Activated naive CD4-positive, alpha-beta T cell treated with anti-CD3 and anti-CD28 coated beads, Interleukin-2, amount 10 ng/mL, durations not matched to agents 7 days and 5 days (primary cell): ENCODE measurements around the gene FHDC1.

Source experiments
- CTCF ChIA-PET: fragments of 350-600 bp; sonication (Branson Sonifier 250); formaldehyde crosslinking; loops from one replicate; lab custom pipeline; 2021; ENCODE audit warnings: antibody characterized with exemption; lab: Charles Lee
- DNase-seq: peaks from one replicate; pipeline ENCODE4 v3.0.0-alpha.2; 2020
- H3K27ac Mint-ChIP-seq: one replicate; pipeline ENCODE4 v1.8.0; 2021; ENCODE audit warnings: mild to moderate bottlenecking, moderate library complexity, mixed read lengths
- H3K27me3 Mint-ChIP-seq: one replicate; pipeline ENCODE4 v1.8.0; 2021; ENCODE audit warnings: mild to moderate bottlenecking, mixed read lengths
- H3K36me3 Mint-ChIP-seq: one replicate; pipeline ENCODE4 v1.8.0; 2021; ENCODE audit warnings: mixed read lengths
- H3K4me1 Mint-ChIP-seq: one replicate; pipeline ENCODE4 v1.8.0; 2021; ENCODE audit warnings: mixed read lengths
- H3K4me3 Mint-ChIP-seq: one replicate; pipeline ENCODE4 v1.8.0; 2021; ENCODE audit warnings: mild to moderate bottlenecking, moderate library complexity, mixed read lengths
- H3K9me3 Mint-ChIP-seq: one replicate; pipeline ENCODE4 v1.8.0; 2021; ENCODE audit warnings: mixed read lengths

Gene FHDC1

GRCh38 chr4:152941411-152941810, 5.3 kb downstream of the FHDC1 start:
- H3K4me3 Mint-ChIP-seq = no peak overlapping the region
- CTCF ChIA-PET = no interaction called here
- peaks cover 12% of the 10 kb centered on the region for H3K4me1 Mint-ChIP-seq
- no peaks in the 10 kb centered on the region for H3K9me3 Mint-ChIP-seq
- H3K36me3 Mint-ChIP-seq = no peaks in the 10 kb centered on the region
- no peak overlapping the region for H3K27ac Mint-ChIP-seq
- no peak for DNase-seq
- H3K27me3 Mint-ChIP-seq = peaks cover 64% of the 10 kb centered on the region

GRCh38 chr4:152942346-152942745, 6.2 kb downstream of the FHDC1 start:
- no peaks in the 10 kb centered on the region for H3K36me3 Mint-ChIP-seq
- CTCF ChIA-PET = no interaction called here
- DNase-seq = no peak
- H3K9me3 Mint-ChIP-seq = no peaks in the 10 kb centered on the region
- no peak overlapping the region for H3K4me3 Mint-ChIP-seq
- H3K27me3 Mint-ChIP-seq = peaks cover 61% of the 10 kb centered on the region
- no peak overlapping the region for H3K27ac Mint-ChIP-seq
- peaks cover 12% of the 10 kb centered on the region for H3K4me1 Mint-ChIP-seq

GRCh38 chr4:152943672-152944071, 7.5 kb downstream of the FHDC1 start:
- H3K4me1 Mint-ChIP-seq = peaks cover 2% of the 10 kb centered on the region
- H3K27me3 Mint-ChIP-seq = peaks cover 60% of the 10 kb centered on the region
- H3K9me3 Mint-ChIP-seq = no peaks in the 10 kb centered on the region
- no peaks in the 10 kb centered on the region for H3K36me3 Mint-ChIP-seq
- H3K27ac Mint-ChIP-seq = no peak overlapping the region
- no peak overlapping the region for H3K4me3 Mint-ChIP-seq
- CTCF ChIA-PET = interaction anchor here (0.8 kb wide), 1 partner anchor 30 kb away, joined by 3 read pairs; no protein-coding TSS in a partner anchor
- no peak for DNase-seq

GRCh38 chr4:152944666-152945320, 8.7 kb downstream of the FHDC1 start:
- CTCF ChIA-PET = interaction anchor here (1.2 kb wide), 1 partner anchor 9 kb away, joined by 4 read pairs; the partner anchor contains the start of gene FHDC1
- no peak overlapping the region for H3K4me3 Mint-ChIP-seq
- DNase-seq = no peak
- no peak overlapping the region for H3K27ac Mint-ChIP-seq
- no peaks in the 10 kb centered on the region for H3K4me1 Mint-ChIP-seq
- no peaks in the 10 kb centered on the region for H3K36me3 Mint-ChIP-seq
- H3K27me3 Mint-ChIP-seq = peaks cover 53% of the 10 kb centered on the region
- no peaks in the 10 kb centered on the region for H3K9me3 Mint-ChIP-seq

- H3K27ac Mint-ChIP-seq = no peak overlapping the region
- H3K4me1 Mint-ChIP-seq = no peaks in the 10 kb centered on the region
- no peak overlapping the region for H3K4me3 Mint-ChIP-seq
- CTCF ChIA-PET = interaction anchor here (1.2 kb wide), 1 partner anchor 10 kb away, joined by 4 read pairs; the partner anchor contains the start of gene FHDC1
- peaks cover 56% of the 10 kb centered on the region for H3K27me3 Mint-ChIP-seq
- no peaks in the 10 kb centered on the region for H3K9me3 Mint-ChIP-seq
- DNase-seq = no peak
- H3K36me3 Mint-ChIP-seq = no peaks in the 10 kb centered on the region
These were observed 9.5 kb downstream of the FHDC1 start for GRCh38 chr4:152945639-152946038.

- DNase-seq = no peak
- Mint-ChIP-seq H3K4me1 (no peaks in the 10 kb centered on the region), H3K36me3 (no peaks in the 10 kb centered on the region), H3K4me3 (no peak overlapping the region), H3K27me3 (peaks cover 58% of the 10 kb centered on the region), H3K27ac (no peak overlapping the region), H3K9me3 (no peaks in the 10 kb centered on the region)
- CTCF ChIA-PET = interaction anchor here (1.2 kb wide), 1 partner anchor 11 kb away, joined by 4 read pairs; the partner anchor contains the start of gene FHDC1
These were observed 10.3 kb downstream of the FHDC1 start for GRCh38 chr4:152946446-152946845.

- CTCF ChIA-PET = no interaction called here
- H3K27me3 Mint-ChIP-seq = peaks cover 52% of the 10 kb centered on the region
- no peaks in the 10 kb centered on the region for H3K9me3 Mint-ChIP-seq
- no peaks in the 10 kb centered on the region for H3K36me3 Mint-ChIP-seq
- H3K27ac Mint-ChIP-seq = no peak overlapping the region
- no peak for DNase-seq
- no peak overlapping the region for H3K4me3 Mint-ChIP-seq
- H3K4me1 Mint-ChIP-seq = no peaks in the 10 kb centered on the region
These were observed 11.2 kb downstream of the FHDC1 start for GRCh38 chr4:152947311-152947710.

GRCh38 chr4:152949930-152950329, 13.8 kb downstream of the FHDC1 start:
- no peak overlapping the region for H3K27ac Mint-ChIP-seq
- H3K4me3 Mint-ChIP-seq = no peak overlapping the region
- CTCF ChIA-PET = no interaction called here
- H3K27me3 Mint-ChIP-seq = peaks cover 44% of the 10 kb centered on the region
- H3K9me3 Mint-ChIP-seq = no peaks in the 10 kb centered on the region
- no peaks in the 10 kb centered on the region for H3K36me3 Mint-ChIP-seq
- no peak for DNase-seq
- no peaks in the 10 kb centered on the region for H3K4me1 Mint-ChIP-seq

GRCh38 chr4:152950402-152951274, 14.5 kb downstream of the FHDC1 start:
- H3K36me3 Mint-ChIP-seq = no peaks in the 10 kb centered on the region
- H3K4me1 Mint-ChIP-seq = no peaks in the 10 kb centered on the region
- peaks cover 42% of the 10 kb centered on the region for H3K27me3 Mint-ChIP-seq
- CTCF ChIA-PET = no interaction called here
- H3K4me3 Mint-ChIP-seq = no peak overlapping the region
- no peak overlapping the region for H3K27ac Mint-ChIP-seq
- no peak for DNase-seq
- H3K9me3 Mint-ChIP-seq = no peaks in the 10 kb centered on the region

GRCh38 chr4:152951348-152951747, 15.2 kb downstream of the FHDC1 start:
- CTCF ChIA-PET = no interaction called here
- no peaks in the 10 kb centered on the region for H3K36me3 Mint-ChIP-seq
- no peak overlapping the region for H3K4me3 Mint-ChIP-seq

GRCh38 chr4:152953514-152953913, 17.4 kb downstream of the FHDC1 start:
- H3K9me3 Mint-ChIP-seq = no peaks in the 10 kb centered on the region
- H3K27ac Mint-ChIP-seq = no peak overlapping the region
- peaks cover 40% of the 10 kb centered on the region for H3K27me3 Mint-ChIP-seq
- H3K4me3 Mint-ChIP-seq = no peak overlapping the region
- DNase-seq = no peak
- H3K36me3 Mint-ChIP-seq = no peaks in the 10 kb centered on the region
- CTCF ChIA-PET = no interaction called here
- H3K4me1 Mint-ChIP-seq = no peaks in the 10 kb centered on the region

More at GRCh38 chr4:152951348-152951747, 15.2 kb downstream of the FHDC1 start:
- Mint-ChIP-seq H3K27ac (no peak overlapping the region), H3K4me1 (no peaks in the 10 kb centered on the region), H3K27me3 (peaks cover 42% of the 10 kb centered on the region), H3K9me3 (no peaks in the 10 kb centered on the region)
- DNase-seq = no peak

GRCh38 chr4:152954741-152955140, 18.6 kb downstream of the FHDC1 start:
- H3K27ac Mint-ChIP-seq = no peak overlapping the region
- no peak for DNase-seq
- CTCF ChIA-PET = no interaction called here
- no peak overlapping the region for H3K4me3 Mint-ChIP-seq
- no peaks in the 10 kb centered on the region for H3K4me1 Mint-ChIP-seq
- peaks cover 38% of the 10 kb centered on the region for H3K27me3 Mint-ChIP-seq
- H3K36me3 Mint-ChIP-seq = no peaks in the 10 kb centered on the region
- no peaks in the 10 kb centered on the region for H3K9me3 Mint-ChIP-seq

- DNase-seq = no peak
- Mint-ChIP-seq H3K27me3 (peaks cover 31% of the 10 kb centered on the region), H3K36me3 (no peaks in the 10 kb centered on the region), H3K9me3 (no peaks in the 10 kb centered on the region), H3K27ac (no peak overlapping the region), H3K4me3 (no peak overlapping the region), H3K4me1 (no peaks in the 10 kb centered on the region)
- CTCF ChIA-PET = no interaction called here
These were observed 20.0 kb downstream of the FHDC1 start for GRCh38 chr4:152956147-152956546.

- Mint-ChIP-seq H3K27me3 (peaks cover 34% of the 10 kb centered on the region), H3K9me3 (no peaks in the 10 kb centered on the region), H3K4me3 (no peak overlapping the region), H3K36me3 (no peaks in the 10 kb centered on the region), H3K27ac (no peak overlapping the region), H3K4me1 (no peaks in the 10 kb centered on the region)
- no peak for DNase-seq
- CTCF ChIA-PET = no interaction called here
These were observed 20.7 kb downstream of the FHDC1 start for GRCh38 chr4:152956650-152957436.
